NCI-H2196 (cell line): Measurements from ENCODE around the gene SLC22A7.

Experiments
- DNase-seq: peaks from one replicate; lab custom pipeline; 2025; ENCODE audit not compliant: unreplicated experiment; lab: John Stamatoyannopoulos, UW

Gene SLC22A7

DNA sequence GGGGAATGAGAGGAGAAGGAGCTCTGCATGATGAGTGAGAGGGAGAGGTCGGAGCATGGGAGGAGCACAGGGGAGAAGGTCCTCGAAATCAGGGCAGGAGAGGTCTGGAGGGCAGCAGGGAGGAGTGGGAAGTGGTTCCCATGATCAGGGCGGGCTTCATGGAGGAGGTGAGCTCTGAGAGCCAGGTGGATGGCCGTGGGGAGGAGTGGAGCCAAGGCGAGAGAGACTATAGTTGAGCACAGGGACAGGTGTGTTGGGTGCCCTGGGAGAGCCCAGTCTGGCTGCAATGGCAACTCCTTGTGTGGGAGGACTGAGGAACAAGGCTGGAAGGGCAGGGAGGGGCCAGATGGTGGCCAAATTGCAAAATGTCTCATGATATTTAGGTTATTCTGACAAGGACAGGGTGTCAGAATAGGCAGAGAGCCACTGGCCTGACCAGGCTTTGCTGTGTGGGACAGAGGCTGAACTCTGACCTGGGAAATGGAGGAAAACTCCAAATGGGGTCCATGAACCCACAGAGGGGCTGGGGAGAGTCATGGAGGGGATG lies 33.4 kb upstream of the SLC22A7 start:
- no peak for DNase-seq

DNA sequence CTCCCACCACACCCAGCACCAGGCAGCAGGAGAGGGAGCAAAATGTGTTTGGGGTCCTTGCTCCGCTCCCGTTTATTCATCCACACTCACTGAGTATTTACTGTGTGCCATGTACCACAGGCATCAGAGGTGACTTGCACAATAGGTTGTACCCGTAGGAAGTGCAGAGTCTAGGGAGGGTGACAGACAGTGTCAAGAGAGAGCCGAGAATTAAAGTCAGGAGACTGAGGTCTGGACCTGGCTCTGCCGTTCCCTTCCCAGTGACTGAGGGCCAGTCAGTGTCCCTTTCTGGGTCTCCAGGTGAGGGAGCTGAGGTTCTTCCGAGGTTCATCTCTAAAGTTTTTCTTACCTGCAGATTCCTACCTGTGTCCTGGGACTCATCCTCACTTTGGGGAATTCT lies 32.5 kb upstream of the SLC22A7 start:
- DNase-seq: no peak

DNA sequence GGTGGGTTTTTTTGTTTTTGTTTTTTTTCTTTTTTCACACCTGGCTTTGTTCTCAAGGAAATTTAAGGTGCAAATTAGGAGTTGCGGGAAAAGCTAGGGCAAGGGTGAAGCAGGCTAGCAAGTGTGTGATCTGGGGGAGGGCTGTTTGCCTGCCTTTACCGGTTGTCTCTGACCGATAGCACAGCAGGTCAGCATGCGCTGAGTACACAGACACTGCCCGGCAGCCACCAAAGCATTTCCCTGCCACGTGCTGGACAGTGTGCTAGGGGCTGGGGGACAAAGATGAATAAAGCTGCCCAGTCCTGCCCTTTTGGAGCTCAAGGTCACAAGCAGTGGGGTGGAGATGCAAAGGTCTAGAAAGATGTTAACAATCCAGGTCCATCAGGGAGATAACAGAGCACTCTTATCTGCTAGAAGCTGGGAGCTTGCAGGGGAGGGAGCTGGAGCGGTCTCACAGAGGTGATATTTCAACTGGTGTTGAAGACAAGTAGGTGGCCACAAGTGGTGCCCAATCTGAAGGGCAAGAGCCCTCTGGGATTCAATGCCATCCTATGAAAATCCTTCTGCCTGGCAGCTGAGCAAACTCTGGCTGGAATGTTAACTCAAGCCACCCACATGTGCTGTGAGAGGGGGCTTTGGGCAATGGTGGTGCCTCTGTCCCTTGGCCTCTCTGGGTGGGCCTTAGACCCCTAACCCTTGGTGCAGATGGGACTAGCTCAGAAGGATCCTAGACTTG lies 30.3 kb upstream of the SLC22A7 start:
- DNase-seq: peak; percentile 60

DNA sequence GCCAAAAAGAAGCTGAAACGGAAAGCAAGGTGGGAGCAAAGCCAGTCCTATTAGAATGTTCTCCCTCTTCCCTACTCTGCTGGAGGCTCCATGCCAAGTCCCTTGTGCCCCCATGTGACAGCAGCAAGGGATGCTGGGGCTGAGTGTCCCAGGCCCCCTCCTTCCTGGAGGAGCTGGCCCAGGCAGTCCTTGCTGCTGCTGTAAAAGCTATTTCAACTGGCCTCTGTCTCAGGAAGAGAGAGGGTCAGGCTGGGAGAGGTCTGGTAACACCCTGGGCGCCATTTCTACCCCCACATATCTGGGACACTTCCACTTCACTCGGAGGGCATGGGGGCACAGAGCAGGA lies 29.7 kb upstream of the SLC22A7 start:
- peak; percentile 60 for DNase-seq

DNA sequence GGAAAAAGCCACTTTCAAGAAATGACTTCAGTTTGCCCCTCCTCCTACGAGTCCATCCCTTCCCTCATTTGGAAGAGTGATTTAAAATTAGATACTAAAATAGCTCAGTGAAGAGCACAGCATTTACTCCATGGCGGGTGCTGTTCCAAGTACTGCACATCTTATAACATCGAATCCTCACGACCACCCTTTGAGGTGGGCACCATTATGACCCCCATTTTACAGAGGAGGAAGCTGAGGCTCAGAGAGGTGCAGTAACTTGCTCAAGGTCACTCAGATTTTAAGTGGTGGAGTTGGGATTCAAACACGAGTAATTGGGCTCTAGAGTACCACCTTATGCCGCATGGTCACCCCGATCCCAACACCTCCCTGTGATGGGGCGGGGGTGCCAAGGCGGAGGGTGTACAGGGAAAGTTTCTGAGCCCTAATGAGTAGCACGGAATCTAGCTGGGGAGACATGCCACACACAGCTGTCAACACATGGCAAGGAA lies 29.2 kb upstream of the SLC22A7 start:
- DNase-seq: no peak

DNA sequence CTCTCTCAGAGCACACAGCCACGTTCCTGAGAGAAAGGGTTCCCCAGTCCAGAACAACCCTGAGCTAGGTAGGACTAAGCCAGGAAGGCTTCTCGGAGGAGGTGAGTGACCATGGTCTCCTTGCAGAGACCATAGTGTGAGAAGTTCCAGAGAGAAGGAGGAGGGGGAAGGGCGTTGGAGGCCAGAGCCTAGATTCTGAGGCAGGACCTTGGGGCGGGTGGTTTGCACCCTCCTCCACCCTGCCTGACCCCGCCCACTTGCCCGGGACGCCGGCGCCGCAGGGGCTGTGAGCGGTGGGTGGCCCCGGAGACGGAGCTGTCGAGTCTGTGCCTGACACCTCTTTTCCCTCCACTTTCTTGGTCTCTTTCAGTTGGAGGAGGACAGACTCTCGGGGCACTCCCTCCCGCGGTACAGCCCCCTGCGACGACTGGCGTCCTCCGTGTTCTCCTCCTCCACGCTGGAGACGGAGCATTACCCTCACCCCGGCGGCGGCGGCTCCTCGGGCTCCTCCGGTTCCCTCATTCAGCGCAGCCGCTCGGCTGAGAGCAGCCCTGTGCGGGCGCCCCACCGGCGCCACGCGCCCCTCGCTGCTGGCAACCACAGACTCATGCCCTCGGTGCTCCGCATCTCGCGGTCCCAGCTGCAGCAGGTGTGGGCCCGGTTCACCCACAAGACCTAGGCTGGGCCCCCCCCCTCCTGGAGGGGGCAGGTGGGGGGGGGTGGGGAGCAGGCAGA lies 28.6 kb upstream of the SLC22A7 start:
- no peak for DNase-seq

DNA sequence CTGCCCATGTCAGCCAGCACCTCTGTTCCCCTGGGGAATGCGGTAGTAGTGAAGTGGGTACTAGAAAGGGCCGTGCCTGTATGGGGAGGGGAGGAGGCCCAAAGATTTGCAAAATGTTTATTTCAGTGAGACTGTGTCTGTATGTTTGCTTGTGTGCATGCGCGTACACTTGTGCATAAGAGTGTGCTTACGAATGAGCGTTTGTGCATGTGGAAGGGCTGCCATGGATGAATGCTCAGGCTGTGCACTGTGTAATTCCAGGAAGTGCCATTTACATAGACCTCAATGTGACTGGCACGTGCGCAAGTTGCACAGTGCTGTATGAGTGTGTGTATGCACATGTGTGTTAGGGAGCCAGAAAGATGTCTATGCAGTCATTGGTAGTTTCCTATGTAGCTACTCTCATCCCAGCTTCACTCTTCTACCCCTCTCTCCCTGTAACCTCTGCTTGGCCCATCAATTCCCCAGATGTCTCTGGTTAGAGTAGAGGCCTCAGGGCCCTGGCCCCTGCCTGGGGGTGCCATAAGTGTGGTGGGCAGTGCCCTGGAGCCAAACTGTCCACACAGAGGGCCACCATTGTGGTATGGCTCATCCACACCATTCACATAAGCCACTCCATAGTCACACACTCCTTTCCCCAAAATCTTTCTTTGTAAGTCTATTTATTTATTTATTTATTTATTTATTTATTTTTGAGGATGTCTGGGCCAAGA lies 26.8 kb upstream of the SLC22A7 start:
- DNase-seq: no peak

DNA sequence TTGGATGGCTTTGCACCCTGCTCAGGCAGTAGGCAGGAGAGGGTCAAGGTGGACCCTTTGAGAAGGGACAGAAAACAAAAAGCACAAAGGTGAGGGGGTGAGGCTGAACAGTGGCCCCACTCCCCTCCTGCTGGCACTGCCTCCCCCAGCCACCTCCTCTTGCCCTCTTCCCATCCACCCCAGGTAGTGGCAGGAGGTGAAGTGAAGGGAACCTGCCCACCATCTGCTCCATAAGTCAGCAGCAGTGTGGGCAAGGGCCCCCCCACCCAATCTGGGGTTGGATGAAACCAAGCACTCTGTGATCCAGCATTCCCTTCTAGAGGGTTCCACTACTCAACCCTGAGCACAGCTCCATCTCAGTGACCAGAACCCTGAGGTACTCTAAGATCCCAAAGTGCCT lies 26.1 kb upstream of the SLC22A7 start:
- no peak for DNase-seq

DNA sequence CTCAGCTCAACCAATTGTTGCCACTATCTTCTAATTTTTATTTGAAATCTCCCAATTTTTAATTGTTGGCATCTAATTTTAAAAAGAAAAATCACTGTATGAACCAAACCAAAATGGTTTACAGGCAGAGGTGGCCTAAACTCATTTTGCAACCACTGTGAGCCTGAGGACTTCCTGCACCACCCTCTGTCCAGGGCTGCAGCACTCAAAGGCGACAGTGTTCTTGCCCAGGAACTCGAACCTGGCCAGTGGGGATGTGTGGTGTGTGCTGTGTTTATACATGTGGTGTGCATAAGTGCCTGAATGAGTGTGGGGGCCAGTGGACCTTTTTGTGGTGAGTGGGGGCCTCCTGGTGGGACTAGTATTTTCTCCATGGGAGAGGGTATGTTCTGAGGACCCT lies 24.4 kb upstream of the SLC22A7 start:
- DNase-seq: no peak

DNA sequence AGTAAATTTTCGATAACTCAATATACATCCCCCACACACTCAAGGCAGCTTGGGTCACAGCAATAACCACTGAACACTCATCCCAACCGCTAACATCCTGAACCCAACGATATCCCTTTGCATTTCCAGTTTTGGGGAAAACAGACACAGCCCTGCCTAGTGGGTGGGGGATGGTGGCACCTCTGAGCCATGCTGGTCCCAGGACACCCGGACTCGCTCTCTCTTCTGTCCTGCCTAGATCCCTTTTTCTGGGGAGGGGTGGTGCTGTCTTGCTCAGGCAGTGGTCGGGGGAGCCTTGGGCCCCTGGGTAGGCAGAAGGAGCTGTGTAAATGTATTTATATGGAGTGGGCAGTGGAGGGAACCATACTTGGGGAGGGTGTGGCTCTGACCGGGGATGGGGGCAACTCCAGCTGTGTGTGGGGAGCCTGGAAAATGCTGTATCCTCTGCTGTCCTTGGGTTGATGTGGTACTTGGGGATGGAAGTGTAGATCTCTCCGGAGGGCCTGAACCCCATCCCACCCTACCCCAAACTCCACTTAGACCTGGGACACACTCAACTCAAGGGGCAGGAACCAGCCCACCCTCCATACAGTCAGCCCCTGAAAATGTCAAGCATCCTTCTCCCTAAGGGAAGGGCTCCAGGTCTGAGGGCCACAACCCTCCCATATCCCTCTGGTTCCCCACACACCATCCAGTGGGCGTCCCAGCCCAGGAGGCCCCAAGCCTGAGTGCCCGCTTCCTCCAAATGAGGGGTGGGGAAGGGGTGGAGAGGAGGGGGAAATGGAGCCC lies 23.7 kb upstream of the SLC22A7 start:
- DNase-seq: no peak

DNA sequence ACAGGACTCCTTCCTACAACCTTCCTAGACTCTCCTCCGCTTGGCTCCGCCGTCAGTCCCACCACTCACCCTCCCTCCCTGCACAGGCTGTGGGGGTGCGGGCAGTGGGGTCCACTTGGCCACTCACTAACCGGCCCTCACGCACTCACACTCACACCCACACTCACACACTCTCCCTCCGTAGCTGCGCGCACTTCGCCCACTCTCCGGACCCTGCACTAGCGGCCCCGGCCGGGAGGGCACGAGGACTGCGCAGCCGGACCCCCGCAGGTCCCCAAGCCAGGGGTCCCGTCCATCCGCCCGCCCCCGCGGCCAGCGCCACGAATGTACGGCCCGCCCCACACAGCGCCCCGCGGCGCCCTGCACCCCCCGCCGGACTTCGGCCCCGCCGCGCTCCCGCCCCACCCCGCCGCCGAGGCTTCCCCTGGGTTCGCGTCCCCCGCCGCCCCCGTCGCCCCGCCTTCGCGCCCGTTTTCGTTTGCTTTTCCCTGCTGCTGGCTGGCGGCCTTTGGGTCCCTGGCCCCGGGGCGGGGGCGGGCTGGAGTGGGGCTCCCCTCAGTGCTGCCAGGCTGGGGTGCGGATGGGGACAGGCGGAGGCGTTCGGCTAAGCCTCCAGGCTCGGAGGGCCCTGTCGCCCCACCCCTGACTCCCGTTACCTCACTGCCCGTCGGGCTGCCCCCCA lies 23.0 kb upstream of the SLC22A7 start:
- DNase-seq: no peak

DNA sequence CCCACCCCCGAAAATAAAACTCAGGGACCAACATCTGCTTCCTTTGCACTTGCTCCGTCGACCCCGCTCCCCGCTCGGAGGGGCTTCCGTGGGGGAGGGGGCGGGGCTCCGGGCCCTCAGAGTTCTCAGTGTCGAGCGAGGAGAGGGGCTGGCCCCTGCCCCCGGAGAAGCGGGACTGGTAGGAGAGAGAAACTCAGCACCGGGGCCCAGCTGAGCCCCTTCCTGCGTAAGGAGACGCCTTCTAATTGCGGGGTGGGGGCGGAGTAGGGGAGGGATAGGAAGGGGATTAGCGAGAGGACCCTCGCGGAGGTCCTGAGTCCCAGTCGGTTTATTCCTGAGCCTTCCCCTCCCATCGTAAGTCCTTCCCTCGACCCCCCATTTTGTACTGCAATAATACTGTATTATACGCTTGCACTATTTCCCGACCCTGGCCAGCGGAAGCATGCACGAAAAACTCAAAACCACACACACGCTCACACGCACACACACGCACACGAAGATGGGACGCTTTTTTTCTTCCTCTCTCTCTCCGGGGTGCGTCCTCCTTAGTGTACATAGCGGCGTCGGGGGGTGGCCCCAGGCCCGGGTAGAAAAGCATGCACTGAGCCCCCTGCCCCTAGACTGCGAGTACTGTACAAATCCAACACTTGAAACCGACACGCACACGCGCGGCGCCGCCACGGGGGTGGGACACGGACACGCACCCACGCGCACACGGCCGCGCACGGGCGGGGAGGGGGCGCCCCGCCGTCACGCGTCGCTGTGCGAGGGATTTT lies 22.1 kb upstream of the SLC22A7 start:
- DNase-seq: no peak

DNA sequence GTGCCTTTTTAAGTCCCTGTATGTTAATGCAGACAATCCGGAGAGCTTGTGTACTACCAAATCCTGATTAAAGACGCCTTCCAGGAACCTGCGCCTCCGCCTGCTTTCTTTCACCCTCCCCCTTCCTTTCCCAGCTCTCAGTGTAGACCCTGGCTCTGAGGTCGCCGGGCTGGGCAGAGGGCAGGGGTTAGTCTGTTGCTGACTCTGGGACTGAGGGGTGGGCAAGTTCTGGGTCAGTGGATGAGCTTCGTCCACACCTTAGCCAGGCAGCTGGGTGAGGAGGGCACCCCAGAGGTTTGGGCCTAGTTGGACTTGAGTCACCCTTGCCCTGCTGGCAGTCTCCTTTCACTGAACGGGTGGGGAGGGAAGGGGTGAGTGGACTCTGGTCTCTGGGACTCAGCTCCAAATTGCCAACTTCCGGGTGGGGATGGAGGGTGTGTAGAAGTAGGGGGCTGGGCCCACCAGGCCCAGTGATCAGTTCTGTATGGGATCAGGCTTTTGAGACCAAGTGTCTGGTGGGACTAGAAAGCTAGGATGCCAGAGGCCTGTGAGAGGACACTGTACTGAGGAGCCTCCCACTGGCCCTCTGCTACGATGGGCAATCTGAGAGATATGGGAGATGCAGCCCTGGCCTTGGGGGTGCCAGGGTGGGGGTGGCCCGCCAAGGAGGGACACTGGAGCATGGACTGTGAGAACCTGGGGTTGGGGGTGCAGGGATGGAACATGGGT lies 21.3 kb upstream of the SLC22A7 start:
- no peak for DNase-seq

DNA sequence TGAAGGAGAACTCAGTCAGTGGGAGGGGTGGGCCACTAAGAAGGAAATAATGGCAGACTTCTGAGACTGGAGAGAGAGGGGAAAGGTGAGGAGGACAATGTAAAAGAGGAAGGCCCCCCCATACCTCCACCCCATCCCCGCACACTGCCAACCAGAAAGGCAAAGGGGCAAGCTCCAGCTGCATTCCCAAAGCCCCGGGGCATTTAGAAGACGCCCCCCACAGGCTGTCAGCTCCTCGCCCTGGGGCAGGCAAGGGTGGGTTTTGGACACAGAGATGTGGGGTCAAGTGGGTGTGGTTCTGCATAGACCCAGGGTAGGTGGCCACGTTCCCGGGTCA lies 20.8 kb upstream of the SLC22A7 start:
- DNase-seq: no peak

DNA sequence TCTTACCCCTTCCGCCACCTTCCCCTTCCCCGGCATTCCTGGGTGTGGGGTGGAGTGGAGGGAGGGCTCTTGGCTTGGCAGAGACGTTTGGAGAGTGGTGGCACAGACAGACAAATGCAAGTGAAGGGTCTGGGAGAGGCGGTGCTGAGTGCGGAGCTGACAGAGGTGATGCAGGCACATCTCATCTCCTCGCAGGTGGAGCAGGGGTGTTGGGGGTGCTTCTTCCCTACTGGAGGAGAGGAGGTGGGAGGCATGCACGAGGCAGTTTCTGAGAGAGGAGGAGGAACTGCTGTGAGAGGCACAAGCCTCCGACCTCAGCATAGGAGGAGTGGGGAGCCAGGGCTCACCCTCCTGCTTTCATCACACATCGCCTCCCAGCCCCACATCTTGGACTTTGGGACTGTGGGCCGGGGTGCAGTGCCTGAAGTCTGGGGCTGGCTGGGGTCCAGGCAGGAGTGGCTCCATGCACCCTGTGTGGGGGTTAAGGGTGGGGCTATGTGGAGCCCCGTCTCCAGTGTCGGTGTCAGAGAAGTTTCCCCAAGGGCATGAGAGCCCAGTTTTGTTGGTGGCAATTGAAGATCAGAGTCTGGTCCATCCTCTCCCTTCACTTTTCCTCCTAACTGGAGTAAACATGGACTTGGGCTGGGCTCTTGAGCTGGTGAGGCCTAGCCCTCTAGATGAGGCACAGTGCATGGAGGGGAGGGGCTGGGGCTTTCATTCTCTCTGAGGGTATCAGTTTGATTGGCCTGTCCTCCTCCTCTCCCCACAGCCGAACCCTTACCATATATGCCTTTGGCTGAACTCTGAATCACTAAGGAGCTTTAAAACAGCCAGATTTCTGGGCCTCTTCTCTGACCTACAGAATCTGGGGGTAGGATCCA lies 20.2 kb upstream of the SLC22A7 start:
- DNase-seq: no peak

DNA sequence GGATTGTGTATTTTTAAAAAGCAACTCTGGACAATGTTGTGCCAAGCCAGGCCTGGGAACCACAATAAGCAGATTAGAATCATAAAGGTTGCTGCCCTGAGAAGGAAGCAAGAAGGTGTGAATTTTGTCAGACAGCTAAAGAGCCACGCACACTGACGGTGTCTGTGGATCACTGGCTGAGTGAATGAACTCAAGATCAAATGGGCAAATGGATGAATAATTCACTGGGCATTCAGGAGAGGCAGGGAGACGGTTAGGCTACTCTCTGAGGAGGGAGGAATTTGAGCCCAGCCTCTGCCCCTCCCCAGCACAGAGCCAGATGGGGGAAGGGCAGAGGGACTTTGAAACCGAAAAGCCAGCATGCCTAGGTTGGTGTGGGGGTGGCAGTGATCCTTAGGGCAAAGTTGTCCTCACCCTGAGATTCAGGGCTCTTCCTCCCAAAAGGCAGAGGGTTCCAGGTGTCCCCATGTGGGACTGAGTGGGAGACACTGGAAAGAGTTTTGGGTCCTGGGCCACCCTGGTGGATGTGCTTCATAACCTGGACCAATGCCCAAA lies 19.5 kb upstream of the SLC22A7 start:
- no peak for DNase-seq

DNA sequence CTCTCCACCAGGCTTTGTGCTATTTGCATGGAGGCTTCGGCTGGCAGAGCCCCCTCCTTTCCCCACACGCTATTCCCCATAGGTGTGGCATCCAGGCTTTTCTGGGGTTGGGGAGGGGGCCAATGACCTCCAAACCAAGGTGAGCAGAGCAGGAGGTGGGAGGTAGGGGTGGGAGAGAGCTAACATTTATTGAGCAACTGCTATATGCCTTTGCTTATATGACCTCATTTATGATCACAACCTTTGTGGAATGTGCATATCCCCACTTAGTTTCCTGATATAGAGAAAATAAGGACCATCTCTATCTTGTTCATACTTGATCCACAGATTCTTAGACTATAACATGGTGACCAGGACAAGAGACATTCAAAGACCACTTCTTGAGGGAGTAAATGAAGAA lies 17.8 kb upstream of the SLC22A7 start:
- no peak for DNase-seq

DNA sequence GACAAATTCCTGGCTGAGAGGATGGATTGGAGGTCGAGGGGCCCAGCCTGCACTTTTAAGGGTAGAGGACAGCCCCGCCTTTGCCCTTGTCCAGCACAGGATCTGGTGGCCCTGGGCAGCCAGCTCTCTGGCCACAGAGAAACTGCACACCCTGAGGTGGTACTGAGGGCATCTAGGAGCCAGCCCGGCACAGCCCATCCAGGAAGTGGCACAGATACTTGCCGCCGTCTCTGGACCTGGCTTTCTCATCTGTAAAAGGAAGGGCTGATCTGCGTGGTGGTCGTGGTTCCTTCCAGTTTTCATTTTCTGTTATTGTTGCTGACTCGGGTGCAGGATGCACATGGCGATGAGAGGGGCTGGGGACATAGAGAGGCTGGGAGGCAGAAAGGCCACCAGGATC lies 16.0 kb upstream of the SLC22A7 start:
- DNase-seq: no peak
